Fibroblast of skin of left quadriceps (primary cell): ENCODE results near the gene TLR4.

ENCODE experiments used
- DNase-seq, 2 experiments: peaks; one replicate each; pipeline ENCODE4 v3.0.0-alpha.2; 2013; ENCODE audit warnings: low read depth in 2 of 2

The TLR4 gene

GRCh38 chr9:117704024-117704575, at the start of gene TLR4:
TSS of gene TLR4 (plus strand) at chr9:117704403. CDS start at chr9:117704473, 70 bp downstream.
- no peak for DNase-seq

- no peak for DNase-seq
Measured at GRCh38 chr9:117656002-117656401, 48.2 kb upstream of the TLR4 start.

- no peak for DNase-seq
Measured at GRCh38 chr9:117662651-117663050, 41.6 kb upstream of the TLR4 start.

- no peak for DNase-seq
Measured at GRCh38 chr9:117664419-117664818, 39.8 kb upstream of the TLR4 start.

GRCh38 chr9:117665601-117666385, 38.4 kb upstream of the TLR4 start:
- no peak for DNase-seq

GRCh38 chr9:117671468-117671867, 32.7 kb upstream of the TLR4 start:
- no peak for DNase-seq

GRCh38 chr9:117672369-117672768, 31.8 kb upstream of the TLR4 start:
- DNase-seq = no peak

- no peak for DNase-seq
Measured at GRCh38 chr9:117677572-117677971, 26.6 kb upstream of the TLR4 start.

- no peak for DNase-seq
Measured at GRCh38 chr9:117678871-117679270, 25.3 kb upstream of the TLR4 start.

GRCh38 chr9:117679416-117679815, 24.8 kb upstream of the TLR4 start:
- DNase-seq = no peak

- DNase-seq = no peak
Measured at GRCh38 chr9:117681888-117682287, 22.3 kb upstream of the TLR4 start.

GRCh38 chr9:117682955-117683710, 21.1 kb upstream of the TLR4 start:
- no peak for DNase-seq

- no peak for DNase-seq
Measured at GRCh38 chr9:117687532-117687931, 16.7 kb upstream of the TLR4 start.

GRCh38 chr9:117691367-117691766, 12.8 kb upstream of the TLR4 start:
- DNase-seq = no peak

- no peak for DNase-seq
Measured at GRCh38 chr9:117696154-117696553, 8.0 kb upstream of the TLR4 start.

- DNase-seq = no peak
Measured at GRCh38 chr9:117697046-117697445, 7.2 kb upstream of the TLR4 start.

GRCh38 chr9:117703537-117703936, 666 bp upstream of the TLR4 start:
- no peak for DNase-seq

GRCh38 chr9:117704597-117704996, 394 bp downstream of the TLR4 start:
- no peak for DNase-seq

- no peak for DNase-seq
Measured at GRCh38 chr9:117705386-117705785, 1.2 kb downstream of the TLR4 start.

GRCh38 chr9:117706421-117707116, 2.4 kb downstream of the TLR4 start:
- DNase-seq = no peak

GRCh38 chr9:117707561-117707960, 3.4 kb downstream of the TLR4 start:
- DNase-seq = no peak

GRCh38 chr9:117709936-117710335, 5.7 kb downstream of the TLR4 start:
- no peak for DNase-seq
